K562 (cell line): ENCODE results near the gene POMT2. TPM values are rescaled to one million over a fixed set of nuclear protein-coding genes. Genes with fewer than 3 reads are reported as not detected.

Experiments
- CEBPG ChIP-seq, 3 experiments: fragments of 200-800 bp in 1 of 3; sonication (Bioruptor generic) in 1 of 3; sonication (generic) in 1 of 3; formaldehyde crosslinking in 1 of 3; IDR thresholded peaks in 2 of 3; conservative IDR thresholded peaks in 1 of 3; 2 replicates each; pipeline versions ENCODE4 v1.6.1 to v1.8.0; 2016 to 2022; ENCODE audit warnings: missing compliant biosample characterization in 2 of 3, missing genetic modification characterization in 2 of 3, mild to moderate bottlenecking in 1 of 3, missing genetic modification reagents in 1 of 3
- DPF2 ChIP-seq: fragments of 450-650 bp; IDR thresholded peaks from 2 replicates; pipeline ENCODE4 v1.6.1; 2016
- KDM2B ChIP-seq: fragments of 250-450 bp; sonication (Bioruptor Pico); IDR thresholded peaks from 2 replicates; pipeline ENCODE4 v1.8.0; 2021; ENCODE audit warnings: mild to moderate bottlenecking, moderate library complexity
- NFE2L1 ChIP-seq: fragments of 450-650 bp; IDR thresholded peaks from 2 replicates; pipeline ENCODE4 v1.6.1; 2016; ENCODE audit warnings: missing genetic modification characterization, low read depth, mild to moderate bottlenecking, missing compliant biosample characterization, moderate library complexity, borderline replicate concordance
- PHB ChIP-seq: fragments of 250-450 bp; sonication (Bioruptor Pico); IDR thresholded peaks from 2 replicates; pipeline ENCODE4 v1.5.0; 2021
- RB1 ChIP-seq: fragments of 450-650 bp; IDR thresholded peaks from 2 replicates; pipeline ENCODE4 v1.6.1; 2017; ENCODE audit warnings: low read depth, mild to moderate bottlenecking
- SUPT5H ChIP-seq: fragments of 450-650 bp; IDR thresholded peaks from 2 replicates; pipeline ENCODE4 v1.6.1; 2016
- ZNF175 ChIP-seq: fragments of 200-800 bp; sonication (Bioruptor generic); IDR thresholded peaks from 2 replicates; pipeline ENCODE4 v1.6.1; 2016; ENCODE audit warnings: low read depth, mild to moderate bottlenecking, missing genetic modification characterization, missing compliant biosample characterization
- ZNF780A ChIP-seq: fragments of 250-450 bp; sonication (Bioruptor Pico); IDR thresholded peaks from 2 replicates; pipeline ENCODE4 v1.5.0; 2021; ENCODE audit warnings: mild to moderate bottlenecking
- polyA plus RNA-seq, 8 experiments: library from polyadenylated mRNA; depleted of rRNA in 4 of 8; stranded (reverse) in 5 of 8; unstranded in 3 of 8; fragments of >200 nt; fragmentation: Nextera tagmentation in 2 of 8; fragmentation: Illumina TruSeq in 1 of 8; extraction: Ambion mirVana in 2 of 8; extraction: Trizol in 1 of 8; gene quantifications; 2 replicates each; pipeline versions ENCODE4 v1.2.1 to v1.2.3, GENCODE V29; 2011 to 2014; ENCODE audit warnings: inconsistent platforms in 1 of 8, missing spikeins in 1 of 8
- total RNA-seq, 7 experiments: library from RNA; depleted of rRNA in 6 of 7; stranded (reverse); fragments of >200 nt in 6 of 7; fragmentation: Illumina TruSeq in 2 of 7; extraction: Trizol in 2 of 7; gene quantifications; 2 replicates each; pipeline versions ENCODE4 v1.2.1 to v1.2.3, GENCODE V29; 2011 to 2021; ENCODE audit warnings: low replicate concordance in 1 of 7
- TF ChIP-seq, protein P1 (sequence below): fragments of 450-650 bp; formaldehyde crosslinking; IDR thresholded peaks from 2 replicates; pipeline ENCODE4 v1.4.0; 2020; ENCODE audit warnings: mild to moderate bottlenecking, mixed read lengths
- TF ChIP-seq, protein P2 (sequence below): fragments of 250-450 bp; sonication (Bioruptor Pico); IDR thresholded peaks from 2 replicates; pipeline ENCODE4 v1.4.0; 2020
- TF ChIP-seq, protein P3 (sequence below): sonication (generic); formaldehyde crosslinking; IDR thresholded peaks from 2 replicates; pipeline ENCODE4 v1.8.1; 2022; ENCODE audit warnings: missing genetic modification reagents
- TF ChIP-seq, protein P4 (sequence below): fragments of 250-450 bp; sonication (Bioruptor Pico); IDR thresholded peaks from 2 replicates; pipeline ENCODE4 v1.5.0; 2022; ENCODE audit warnings: mild to moderate bottlenecking

Gene POMT2
- total and polyA plus RNA-seq, 9 of the 15 experiments (the other 6 are each of a cell fraction or from before 2014, with no cell fraction given), result 0.39 to 16.6 (median 7.8) TPM

DNA sequence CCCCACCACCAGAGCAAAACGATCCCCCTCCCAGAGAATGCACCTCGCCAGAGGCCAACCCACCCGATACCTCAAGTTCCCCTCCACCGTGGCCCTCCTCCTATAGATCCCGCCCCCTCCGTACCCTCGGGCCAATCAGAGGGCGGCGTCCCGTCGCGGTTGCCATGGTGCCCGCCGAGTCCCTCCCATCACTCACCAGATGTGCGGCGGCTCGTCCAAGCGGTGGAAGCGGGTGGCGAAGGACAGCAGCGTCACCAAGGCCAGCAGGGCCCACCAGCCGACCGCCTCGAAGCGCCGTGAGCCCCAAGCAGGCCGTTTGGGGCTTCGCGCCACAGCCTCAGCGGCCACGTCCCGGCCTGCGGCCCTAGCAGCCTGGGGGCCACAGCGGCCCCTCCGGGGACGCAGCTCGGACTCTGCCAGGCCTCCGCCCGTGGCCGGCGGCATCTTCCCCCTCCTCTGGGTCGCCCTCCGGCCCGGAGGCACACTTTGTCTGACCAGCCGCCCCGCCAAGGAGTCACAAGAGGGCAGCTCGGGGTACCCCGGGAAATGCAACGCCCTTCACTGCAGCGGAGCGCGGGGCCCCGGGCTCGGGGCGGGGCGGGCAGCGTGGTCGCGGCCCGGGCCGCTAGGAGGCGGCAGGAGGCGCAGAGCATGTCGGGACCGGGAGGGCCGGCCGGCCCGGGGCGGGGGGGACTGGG is at the start of gene POMT2 (continued):
- TF ChIP-seq PHB, result no peak
- no peak for TF ChIP-seq ZNF780A (CRISPR knock-in tag)
- TF ChIP-seq NFE2L1 (tag), result no peak
- TF ChIP-seq, protein P1, sequence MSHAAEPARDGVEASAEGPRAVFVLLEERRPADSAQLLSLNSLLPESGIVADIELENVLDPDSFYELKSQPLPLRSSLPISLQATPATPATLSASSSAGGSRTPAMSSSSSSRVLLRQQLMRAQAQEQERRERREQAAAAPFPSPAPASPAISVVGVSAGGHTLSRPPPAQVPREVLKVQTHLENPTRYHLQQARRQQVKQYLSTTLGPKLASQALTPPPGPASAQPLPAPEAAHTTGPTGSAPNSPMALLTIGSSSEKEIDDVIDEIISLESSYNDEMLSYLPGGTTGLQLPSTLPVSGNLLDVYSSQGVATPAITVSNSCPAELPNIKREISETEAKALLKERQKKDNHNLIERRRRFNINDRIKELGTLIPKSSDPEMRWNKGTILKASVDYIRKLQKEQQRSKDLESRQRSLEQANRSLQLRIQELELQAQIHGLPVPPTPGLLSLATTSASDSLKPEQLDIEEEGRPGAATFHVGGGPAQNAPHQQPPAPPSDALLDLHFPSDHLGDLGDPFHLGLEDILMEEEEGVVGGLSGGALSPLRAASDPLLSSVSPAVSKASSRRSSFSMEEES (CRISPR knock-in tag), result no peak
- TF ChIP-seq ZNF175, result no peak
- 0 out of 2 replicates have a peak, but pooled peaks have one; percentile 14 for TF ChIP-seq CEBPG (CRISPR knock-in tag; IDR thresholded peaks at IDR 0.05)
- no peak for TF ChIP-seq CEBPG (tag; conservative IDR thresholded peaks at IDR 0.05 in 1 of 2, IDR thresholded peaks at IDR 0.05 in 1 of 2)
- TF ChIP-seq, protein P2, sequence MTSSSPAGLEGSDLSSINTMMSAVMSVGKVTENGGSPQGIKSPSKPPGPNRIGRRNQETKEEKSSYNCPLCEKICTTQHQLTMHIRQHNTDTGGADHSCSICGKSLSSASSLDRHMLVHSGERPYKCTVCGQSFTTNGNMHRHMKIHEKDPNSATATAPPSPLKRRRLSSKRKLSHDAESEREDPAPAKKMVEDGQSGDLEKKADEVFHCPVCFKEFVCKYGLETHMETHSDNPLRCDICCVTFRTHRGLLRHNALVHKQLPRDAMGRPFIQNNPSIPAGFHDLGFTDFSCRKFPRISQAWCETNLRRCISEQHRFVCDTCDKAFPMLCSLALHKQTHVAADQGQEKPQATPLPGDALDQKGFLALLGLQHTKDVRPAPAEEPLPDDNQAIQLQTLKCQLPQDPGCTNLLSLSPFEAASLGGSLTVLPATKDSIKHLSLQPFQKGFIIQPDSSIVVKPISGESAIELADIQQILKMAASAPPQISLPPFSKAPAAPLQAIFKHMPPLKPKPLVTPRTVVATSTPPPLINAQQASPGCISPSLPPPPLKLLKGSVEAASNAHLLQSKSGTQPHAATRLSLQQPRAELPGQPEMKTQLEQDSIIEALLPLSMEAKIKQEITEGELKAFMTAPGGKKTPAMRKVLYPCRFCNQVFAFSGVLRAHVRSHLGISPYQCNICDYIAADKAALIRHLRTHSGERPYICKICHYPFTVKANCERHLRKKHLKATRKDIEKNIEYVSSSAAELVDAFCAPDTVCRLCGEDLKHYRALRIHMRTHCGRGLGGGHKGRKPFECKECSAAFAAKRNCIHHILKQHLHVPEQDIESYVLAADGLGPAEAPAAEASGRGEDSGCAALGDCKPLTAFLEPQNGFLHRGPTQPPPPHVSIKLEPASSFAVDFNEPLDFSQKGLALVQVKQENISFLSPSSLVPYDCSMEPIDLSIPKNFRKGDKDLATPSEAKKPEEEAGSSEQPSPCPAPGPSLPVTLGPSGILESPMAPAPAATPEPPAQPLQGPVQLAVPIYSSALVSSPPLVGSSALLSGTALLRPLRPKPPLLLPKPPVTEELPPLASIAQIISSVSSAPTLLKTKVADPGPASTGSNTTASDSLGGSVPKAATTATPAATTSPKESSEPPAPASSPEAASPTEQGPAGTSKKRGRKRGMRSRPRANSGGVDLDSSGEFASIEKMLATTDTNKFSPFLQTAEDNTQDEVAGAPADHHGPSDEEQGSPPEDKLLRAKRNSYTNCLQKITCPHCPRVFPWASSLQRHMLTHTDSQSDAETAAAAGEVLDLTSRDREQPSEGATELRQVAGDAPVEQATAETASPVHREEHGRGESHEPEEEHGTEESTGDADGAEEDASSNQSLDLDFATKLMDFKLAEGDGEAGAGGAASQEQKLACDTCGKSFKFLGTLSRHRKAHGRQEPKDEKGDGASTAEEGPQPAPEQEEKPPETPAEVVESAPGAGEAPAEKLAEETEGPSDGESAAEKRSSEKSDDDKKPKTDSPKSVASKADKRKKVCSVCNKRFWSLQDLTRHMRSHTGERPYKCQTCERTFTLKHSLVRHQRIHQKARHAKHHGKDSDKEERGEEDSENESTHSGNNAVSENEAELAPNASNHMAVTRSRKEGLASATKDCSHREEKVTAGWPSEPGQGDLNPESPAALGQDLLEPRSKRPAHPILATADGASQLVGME (CRISPR knock-in tag), result 0 out of 2 replicates have a peak, but pooled peaks have one; percentile 30
- TF ChIP-seq, protein P3, sequence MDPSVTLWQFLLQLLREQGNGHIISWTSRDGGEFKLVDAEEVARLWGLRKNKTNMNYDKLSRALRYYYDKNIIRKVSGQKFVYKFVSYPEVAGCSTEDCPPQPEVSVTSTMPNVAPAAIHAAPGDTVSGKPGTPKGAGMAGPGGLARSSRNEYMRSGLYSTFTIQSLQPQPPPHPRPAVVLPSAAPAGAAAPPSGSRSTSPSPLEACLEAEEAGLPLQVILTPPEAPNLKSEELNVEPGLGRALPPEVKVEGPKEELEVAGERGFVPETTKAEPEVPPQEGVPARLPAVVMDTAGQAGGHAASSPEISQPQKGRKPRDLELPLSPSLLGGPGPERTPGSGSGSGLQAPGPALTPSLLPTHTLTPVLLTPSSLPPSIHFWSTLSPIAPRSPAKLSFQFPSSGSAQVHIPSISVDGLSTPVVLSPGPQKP (CRISPR knock-in tag), result no peak
- TF ChIP-seq DPF2, result no peak
- TF ChIP-seq RB1, result no peak; the same call in 1 of the 2 replicates
- TF ChIP-seq, protein P4, sequence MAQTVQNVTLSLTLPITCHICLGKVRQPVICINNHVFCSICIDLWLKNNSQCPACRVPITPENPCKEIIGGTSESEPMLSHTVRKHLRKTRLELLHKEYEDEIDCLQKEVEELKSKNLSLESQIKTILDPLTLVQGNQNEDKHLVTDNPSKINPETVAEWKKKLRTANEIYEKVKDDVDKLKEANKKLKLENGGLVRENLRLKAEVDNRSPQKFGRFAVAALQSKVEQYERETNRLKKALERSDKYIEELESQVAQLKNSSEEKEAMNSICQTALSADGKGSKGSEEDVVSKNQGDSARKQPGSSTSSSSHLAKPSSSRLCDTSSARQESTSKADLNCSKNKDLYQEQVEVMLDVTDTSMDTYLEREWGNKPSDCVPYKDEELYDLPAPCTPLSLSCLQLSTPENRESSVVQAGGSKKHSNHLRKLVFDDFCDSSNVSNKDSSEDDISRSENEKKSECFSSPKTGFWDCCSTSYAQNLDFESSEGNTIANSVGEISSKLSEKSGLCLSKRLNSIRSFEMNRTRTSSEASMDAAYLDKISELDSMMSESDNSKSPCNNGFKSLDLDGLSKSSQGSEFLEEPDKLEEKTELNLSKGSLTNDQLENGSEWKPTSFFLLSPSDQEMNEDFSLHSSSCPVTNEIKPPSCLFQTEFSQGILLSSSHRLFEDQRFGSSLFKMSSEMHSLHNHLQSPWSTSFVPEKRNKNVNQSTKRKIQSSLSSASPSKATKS (CRISPR knock-in tag), result no peak
- TF ChIP-seq KDM2B (CRISPR knock-in tag), result 0 out of 2 replicates have a peak, but pooled peaks have one; percentile 36
- no peak; the same call in 1 of the 2 replicates for TF ChIP-seq SUPT5H
